Measurements from ENCODE around the gene MBLAC1.

The MBLAC1 gene

GRCh38 chr7:100154651-100155491, 28.1 kb downstream of the MBLAC1 start:
- DNase-seq = no peak

- DNase-seq = no peak
These were observed 29.0 kb downstream of the MBLAC1 start for GRCh38 chr7:100155553-100156317.

GRCh38 chr7:100156331-100157068, 29.7 kb downstream of the MBLAC1 start:
- DNase-seq = no peak

GRCh38 chr7:100157069-100157333, 30.2 kb downstream of the MBLAC1 start:
- DNase-seq = no peak

- DNase-seq = peak; percentile 26
These were observed 30.8 kb downstream of the MBLAC1 start for GRCh38 chr7:100157334-100158228.

- peak; percentile 54 for DNase-seq
These were observed 31.7 kb downstream of the MBLAC1 start, which contains the start of gene TRAPPC14 for GRCh38 chr7:100158229-100159098. Gene TRAPPC14, minus strand, starts transcription at chr7:100158723. Its CDS starts 224 bp downstream, at chr7:100158499.

- DNase-seq = no peak
These were observed 32.4 kb downstream of the MBLAC1 start for GRCh38 chr7:100159099-100159623.

GRCh38 chr7:100160067-100160466, 33.3 kb downstream of the MBLAC1 start:
- no peak for DNase-seq

GRCh38 chr7:100163006-100163531, 36.3 kb downstream of the MBLAC1 start:
- DNase-seq = no peak

- no peak for DNase-seq
These were observed 37.1 kb downstream of the MBLAC1 start for GRCh38 chr7:100163871-100164270.

GRCh38 chr7:100166317-100166940, 39.7 kb downstream of the MBLAC1 start:
- DNase-seq = no peak

GRCh38 chr7:100166970-100167911, 40.5 kb downstream of the MBLAC1 start:
- DNase-seq = no peak

- no peak for DNase-seq
These were observed 41.2 kb downstream of the MBLAC1 start for GRCh38 chr7:100167912-100168323.

GRCh38 chr7:100169147-100169850, 42.5 kb downstream of the MBLAC1 start:
- no peak for DNase-seq

- DNase-seq = no peak
These were observed 43.5 kb downstream of the MBLAC1 start for GRCh38 chr7:100170101-100170897.

GRCh38 chr7:100171087-100171681, 44.4 kb downstream of the MBLAC1 start:
- no peak for DNase-seq

GRCh38 chr7:100171840-100172239, 45.1 kb downstream of the MBLAC1 start:
- DNase-seq = no peak

Data from DMS153 (cell line).